ENCODE data around the gene FFAR1.
"Not testable (repeated sequence)": the region's sequence is repeated elsewhere in the genome, so short reads cannot be mapped to it uniquely, and the experiment has no call there.

Gene FFAR1

GRCh38 chr19:35360880-35361420 lies 13.2 kb downstream of the FFAR1 start:
- no peak for DNase-seq (ENCODE audit: low read depth in 1 of 2, low spot score in 1 of 2)
- in situ Hi-C loops (cut with HindIII; ENCODE audit: low pct_unique_long_range_greater_than_20kb, low sequenced_read_pairs): no loop called here
- no peak for TF ChIP-seq JUND (IDR thresholded peaks at IDR 0.05; ENCODE audit: low read depth)

GRCh38 chr19:35362261-35363000 lies 14.7 kb downstream of the FFAR1 start:
- in situ Hi-C loops (cut with HindIII; ENCODE audit: low pct_unique_long_range_greater_than_20kb, low sequenced_read_pairs): no loop called here
- no peak for TF ChIP-seq JUND (IDR thresholded peaks at IDR 0.05; ENCODE audit: low read depth)
- no peak for DNase-seq (ENCODE audit: low read depth in 1 of 2, low spot score in 1 of 2)

GRCh38 chr19:35363001-35363590 lies 15.4 kb downstream of the FFAR1 start:
- TF ChIP-seq JUND (IDR thresholded peaks at IDR 0.05; ENCODE audit: low read depth): no peak
- no peak for DNase-seq (ENCODE audit: low read depth in 1 of 2, low spot score in 1 of 2)
- in situ Hi-C loops (cut with HindIII; ENCODE audit: low pct_unique_long_range_greater_than_20kb, low sequenced_read_pairs): no loop called here

- no peak for TF ChIP-seq JUND (IDR thresholded peaks at IDR 0.05; ENCODE audit: low read depth)
- in situ Hi-C loops (cut with HindIII; ENCODE audit: low pct_unique_long_range_greater_than_20kb, low sequenced_read_pairs): no loop called here
- no peak for DNase-seq (ENCODE audit: low read depth in 1 of 2, low spot score in 1 of 2)
Measured at GRCh38 chr19:35363711-35364425, 16.2 kb downstream of the FFAR1 start.

- DNase-seq (ENCODE audit: low read depth in 1 of 2, low spot score in 1 of 2): no peak
- in situ Hi-C loops (cut with HindIII; ENCODE audit: low pct_unique_long_range_greater_than_20kb, low sequenced_read_pairs): no loop called here
- no peak for TF ChIP-seq JUND (IDR thresholded peaks at IDR 0.05; ENCODE audit: low read depth)
Measured at GRCh38 chr19:35365303-35365702, 17.6 kb downstream of the FFAR1 start.

GRCh38 chr19:35368378-35368777 lies 20.7 kb downstream of the FFAR1 start:
- DNase-seq (ENCODE audit: low read depth in 1 of 2, low spot score in 1 of 2): no peak
- in situ Hi-C loops (cut with HindIII; ENCODE audit: low pct_unique_long_range_greater_than_20kb, low sequenced_read_pairs): no loop called here
- no peak for TF ChIP-seq JUND (IDR thresholded peaks at IDR 0.05; ENCODE audit: low read depth)

GRCh38 chr19:35369522-35369921 lies 21.8 kb downstream of the FFAR1 start:
- DNase-seq (ENCODE audit: low read depth in 1 of 2, low spot score in 1 of 2): no peak
- TF ChIP-seq JUND (IDR thresholded peaks at IDR 0.05; ENCODE audit: low read depth): no peak
- in situ Hi-C loops (cut with HindIII; ENCODE audit: low pct_unique_long_range_greater_than_20kb, low sequenced_read_pairs): no loop called here

GRCh38 chr19:35370722-35371121 lies 23.0 kb downstream of the FFAR1 start, which contains the start of gene GPR42:
TSS of gene GPR42 (plus strand) at chr19:35371068. CDS start at chr19:35371360, 292 bp downstream.
- DNase-seq (ENCODE audit: low read depth in 1 of 2, low spot score in 1 of 2): no peak
- in situ Hi-C loops (cut with HindIII; ENCODE audit: low pct_unique_long_range_greater_than_20kb, low sequenced_read_pairs): no loop called here
- TF ChIP-seq JUND (IDR thresholded peaks at IDR 0.05; ENCODE audit: low read depth): no peak

GRCh38 chr19:35373492-35373891 lies 25.8 kb downstream of the FFAR1 start:
- in situ Hi-C loops (cut with HindIII; ENCODE audit: low pct_unique_long_range_greater_than_20kb, low sequenced_read_pairs): no loop called here

GRCh38 chr19:35374031-35374430 lies 26.3 kb downstream of the FFAR1 start:
- in situ Hi-C loops (cut with HindIII; ENCODE audit: low pct_unique_long_range_greater_than_20kb, low sequenced_read_pairs); DNase-seq (ENCODE audit: low read depth in 1 of 2, low spot score in 1 of 2): not testable (repeated sequence)

More at GRCh38 chr19:35373492-35373891, 25.8 kb downstream of the FFAR1 start:
- TF ChIP-seq JUND (IDR thresholded peaks at IDR 0.05; ENCODE audit: low read depth): no peak
- no peak for DNase-seq (ENCODE audit: low read depth in 1 of 2, low spot score in 1 of 2)

- no peak for TF ChIP-seq JUND (IDR thresholded peaks at IDR 0.05; ENCODE audit: low read depth)
- no peak for DNase-seq (ENCODE audit: low read depth in 1 of 2, low spot score in 1 of 2)
Measured at GRCh38 chr19:35375505-35376307, 28.0 kb downstream of the FFAR1 start.

GRCh38 chr19:35377656-35378055 lies 30.0 kb downstream of the FFAR1 start:
- TF ChIP-seq JUND (IDR thresholded peaks at IDR 0.05; ENCODE audit: low read depth): no peak
- in situ Hi-C loops (cut with HindIII; ENCODE audit: low pct_unique_long_range_greater_than_20kb, low sequenced_read_pairs): no loop called here
- DNase-seq (ENCODE audit: low read depth in 1 of 2, low spot score in 1 of 2): no peak

More at GRCh38 chr19:35375505-35376307, 28.0 kb downstream of the FFAR1 start:
- in situ Hi-C loops (cut with HindIII; ENCODE audit: low pct_unique_long_range_greater_than_20kb, low sequenced_read_pairs): no loop called here
